ENCODE data around the gene NUDT9.
"Not testable (repeated sequence)": the region's sequence is repeated elsewhere in the genome, so short reads cannot be mapped to it uniquely, and the experiment has no call there.

NUDT9 gene

DNA sequence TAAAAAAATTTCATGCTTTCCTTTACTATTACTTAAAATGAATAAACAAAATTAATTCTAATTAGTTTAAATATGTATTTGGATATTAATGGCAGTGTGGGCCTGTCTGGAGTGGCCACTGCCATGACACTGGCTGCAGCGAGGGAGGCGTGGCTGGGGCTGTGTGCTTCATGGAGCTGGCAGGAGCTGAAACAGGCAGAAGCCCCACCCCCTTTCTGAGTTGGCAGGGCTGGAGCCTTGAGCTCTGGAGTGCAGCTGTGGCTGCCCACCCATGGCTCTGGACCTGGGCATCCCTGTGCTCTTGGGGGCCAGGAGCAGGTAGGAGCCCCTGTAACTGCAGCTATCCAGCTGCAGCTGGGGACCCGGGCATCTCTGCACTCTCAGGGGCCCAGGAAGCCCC lies 23.2 kb upstream of the NUDT9 start:
- in situ Hi-C loops (cut with HindIII; ENCODE audit: low sequenced_read_pairs): no loop called here
- DNase-seq (ENCODE audit: low read depth): no peak
- H3K4me3 ChIP-seq (ENCODE audit: low read depth, low read length): no peak overlapping the region
- no peak for TF ChIP-seq CTCF (IDR thresholded peaks at IDR 0.05; ENCODE audit: low read depth, low read length, missing control alignments)

DNA sequence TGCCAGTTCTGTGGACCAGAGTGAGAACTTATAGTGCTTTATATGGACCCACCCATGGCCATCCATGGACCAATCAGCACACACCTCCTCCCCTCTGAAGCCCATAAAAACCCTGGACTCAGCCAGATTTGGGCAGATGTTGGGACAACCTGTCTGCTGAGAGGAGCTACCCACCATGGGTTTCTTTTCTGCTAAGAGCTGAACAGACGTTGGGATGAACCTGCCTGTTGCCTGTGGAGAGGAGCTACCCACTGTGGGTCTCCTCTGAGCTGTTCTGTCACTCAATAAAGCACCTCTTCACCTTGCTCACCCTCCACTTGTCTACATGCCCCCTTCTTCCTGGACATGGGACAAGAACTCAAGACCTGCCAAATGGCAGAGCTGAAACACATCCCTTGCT lies 22.4 kb upstream of the NUDT9 start:
- TF ChIP-seq CTCF (IDR thresholded peaks at IDR 0.05; ENCODE audit: low read depth, low read length, missing control alignments): no peak
- no peak overlapping the region for H3K4me3 ChIP-seq (ENCODE audit: low read depth, low read length)
- no peak for DNase-seq (ENCODE audit: low read depth)
- in situ Hi-C loops (cut with HindIII; ENCODE audit: low sequenced_read_pairs): no loop called here

DNA sequence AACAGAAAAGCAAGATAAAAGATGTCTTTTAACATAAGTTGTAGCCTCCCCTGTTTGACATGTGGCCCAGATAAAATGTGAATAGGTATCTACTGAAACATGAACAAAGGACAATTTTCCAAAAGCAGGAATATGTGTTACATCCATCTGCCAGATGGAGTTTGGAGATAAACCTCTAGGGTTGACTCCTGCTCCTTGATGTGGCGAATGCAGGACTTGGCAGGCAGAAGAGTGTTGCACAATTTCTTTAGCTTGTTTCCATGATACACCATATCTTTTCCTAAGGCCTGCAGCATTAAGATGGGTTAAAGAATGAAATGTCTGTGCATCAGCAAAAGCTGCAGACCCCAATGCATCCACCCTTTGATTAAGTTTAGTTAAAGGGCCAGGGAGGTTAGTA lies 18.6 kb upstream of the NUDT9 start:
- H3K4me3 ChIP-seq (ENCODE audit: low read depth, low read length); in situ Hi-C loops (cut with HindIII; ENCODE audit: low sequenced_read_pairs): not testable (repeated sequence)

DNA sequence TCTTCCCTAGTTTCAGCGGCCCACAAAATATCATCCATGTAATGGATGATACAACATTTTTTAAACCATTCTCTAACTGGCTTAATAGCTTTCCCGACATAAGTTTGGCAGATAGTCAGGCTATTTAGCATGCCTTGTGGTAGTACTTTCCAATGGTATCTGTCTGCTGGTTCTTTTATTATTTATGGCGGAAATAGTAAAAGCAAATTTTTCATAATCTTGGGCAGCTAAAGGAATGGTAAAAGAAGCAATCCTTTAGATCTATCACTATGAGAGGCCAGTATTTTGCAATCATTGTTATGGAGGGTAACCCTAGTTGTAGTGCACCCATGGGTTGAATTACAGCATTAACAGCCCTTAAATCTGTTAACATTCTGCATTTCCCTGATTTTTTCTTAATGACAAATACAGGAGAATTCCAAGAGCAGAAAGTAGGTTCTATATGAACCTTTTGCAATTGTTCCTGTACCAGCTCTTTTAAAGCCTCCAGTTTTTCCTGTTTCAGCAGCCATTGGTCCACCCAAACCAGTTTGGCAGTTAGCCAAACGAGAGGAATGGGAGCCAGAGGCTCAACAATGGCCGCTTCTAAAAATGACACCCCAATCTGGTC lies 17.1 kb upstream of the NUDT9 start:
- no peak for TF ChIP-seq CTCF (IDR thresholded peaks at IDR 0.05; ENCODE audit: low read depth, low read length, missing control alignments)
- no peak for DNase-seq (ENCODE audit: low read depth)
- in situ Hi-C loops (cut with HindIII; ENCODE audit: low sequenced_read_pairs): no loop called here
- no peak overlapping the region for H3K4me3 ChIP-seq (ENCODE audit: low read depth, low read length)

More for the DNA sequence above, 18.6 kb upstream of the NUDT9 start:
- not testable (repeated sequence) for DNase-seq (ENCODE audit: low read depth)

DNA sequence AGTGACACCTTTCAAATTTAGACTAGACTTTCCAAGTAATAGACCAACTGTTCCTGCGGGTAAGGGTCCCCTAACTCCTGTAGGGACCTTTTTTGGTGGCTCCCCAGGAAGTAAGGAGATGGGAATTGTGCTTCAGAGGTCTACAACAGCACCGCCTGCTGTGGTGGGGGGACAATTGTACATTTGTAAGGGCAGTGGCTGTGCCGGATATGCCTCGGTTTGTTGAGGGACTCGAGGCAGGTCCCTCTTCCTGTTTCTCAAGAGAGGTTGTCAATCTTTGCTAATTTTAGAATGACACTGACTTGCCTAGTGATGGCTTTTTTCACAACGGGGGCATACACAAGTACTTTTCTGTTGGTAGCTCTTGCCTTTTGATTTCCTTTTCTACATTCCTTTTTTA lies 15.9 kb upstream of the NUDT9 start:
- no peak overlapping the region for H3K4me3 ChIP-seq (ENCODE audit: low read depth, low read length)

GRCh38 chr4:87406902-87407301 lies 15.5 kb upstream of the NUDT9 start:
- in situ Hi-C loops (cut with HindIII; ENCODE audit: low sequenced_read_pairs); DNase-seq (ENCODE audit: low read depth); H3K4me3 ChIP-seq (ENCODE audit: low read depth, low read length): not testable (repeated sequence)

More for the DNA sequence above, 15.9 kb upstream of the NUDT9 start:
- in situ Hi-C loops (cut with HindIII; ENCODE audit: low sequenced_read_pairs): no loop called here
- no peak for TF ChIP-seq CTCF (IDR thresholded peaks at IDR 0.05; ENCODE audit: low read depth, low read length, missing control alignments)
- no peak for DNase-seq (ENCODE audit: low read depth)

DNA sequence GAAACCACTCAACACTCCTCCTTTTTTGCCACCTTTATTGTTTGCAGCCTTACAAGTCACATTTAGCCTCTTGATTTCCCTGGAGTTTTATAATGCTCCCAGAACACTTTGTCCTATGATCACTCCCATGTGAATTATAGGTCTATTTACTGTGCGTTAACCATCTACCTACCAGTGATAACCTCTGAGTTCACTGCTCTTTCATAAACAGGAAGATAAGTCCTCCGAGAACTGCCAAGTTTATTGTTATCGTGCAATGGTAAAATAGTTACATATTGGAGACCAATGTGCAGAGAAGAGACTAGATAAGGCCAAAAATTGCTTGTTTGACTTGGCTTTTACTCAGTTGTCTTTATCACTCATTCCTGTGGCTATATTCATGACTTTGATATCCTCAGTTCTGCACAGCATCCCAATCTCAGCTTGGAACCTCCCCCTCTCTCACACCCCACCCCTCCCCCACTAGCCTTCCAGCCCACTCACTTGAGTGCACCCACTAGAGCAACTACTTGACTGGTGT lies 12.9 kb upstream of the NUDT9 start:
- DNase-seq (ENCODE audit: low read depth): no peak
- no peak for TF ChIP-seq CTCF (IDR thresholded peaks at IDR 0.05; ENCODE audit: low read depth, low read length, missing control alignments)
- no peak overlapping the region for H3K4me3 ChIP-seq (ENCODE audit: low read depth, low read length)
- in situ Hi-C loops (cut with HindIII; ENCODE audit: low sequenced_read_pairs): no loop called here

DNA sequence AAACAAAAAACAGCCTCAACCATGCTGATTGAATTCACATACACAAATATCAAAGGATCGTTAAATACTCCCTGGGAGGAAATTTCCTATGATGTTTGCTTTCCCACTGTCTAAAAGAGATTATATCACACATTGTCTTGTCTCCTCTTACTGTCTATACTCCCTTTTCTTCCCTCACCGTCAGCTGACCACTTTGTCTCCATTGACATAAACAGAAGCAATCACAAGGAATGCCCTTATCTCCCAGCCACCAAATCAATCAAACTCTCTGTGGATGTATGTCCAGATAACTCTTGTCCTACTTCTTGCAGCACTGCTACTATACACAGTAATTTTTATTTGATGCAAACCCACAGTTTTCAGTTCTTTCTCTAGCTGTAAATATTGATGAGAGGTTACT lies 12.2 kb upstream of the NUDT9 start:
- DNase-seq (ENCODE audit: low read depth): no peak
- TF ChIP-seq CTCF (IDR thresholded peaks at IDR 0.05; ENCODE audit: low read depth, low read length, missing control alignments): no peak
- H3K4me3 ChIP-seq (ENCODE audit: low read depth, low read length): no peak overlapping the region
- in situ Hi-C loops (cut with HindIII; ENCODE audit: low sequenced_read_pairs): no loop called here
